ENCODE measurements around the gene C2CD2. TPM values are rescaled to one million over a fixed set of nuclear protein-coding genes. Genes with fewer than 3 reads are reported as not detected.

The C2CD2 gene
- total RNA-seq, 1 donor from 2014 or later: 15.3 TPM

DNA sequence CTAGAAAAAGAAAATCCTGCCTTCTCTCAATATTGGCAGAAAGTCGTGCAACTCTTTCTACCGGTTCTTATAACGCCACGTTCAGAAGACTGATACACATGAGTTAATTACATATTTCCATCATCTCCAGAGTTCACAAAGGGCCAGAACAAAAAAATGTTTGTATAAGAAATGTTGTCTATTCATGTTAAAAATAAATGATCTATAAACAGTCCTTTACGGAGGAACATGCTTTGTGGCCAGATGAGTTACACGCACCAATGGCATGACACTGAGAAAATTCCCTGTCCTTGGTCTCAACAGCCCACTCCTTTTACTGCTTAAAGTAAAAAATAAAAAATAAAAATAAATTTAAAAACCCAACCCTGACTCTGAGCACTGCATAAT is 29.5 kb downstream of the C2CD2 start:
- Histone ChIP-seq H3F3A (ENCODE audit: low read depth) (peaks cover 3% of the 10 kb centered on the region), H3K27me3 (no peaks in the 10 kb centered on the region), H3K9me3 (ENCODE audit: low read depth) (no peaks in the 10 kb centered on the region), H3K9ac (no peak overlapping the region), H3K4me3 (no peak overlapping the region), H3K4me1 (peaks cover 9% of the 10 kb centered on the region), H3K27ac (no peak overlapping the region), H3K79me2 (ENCODE audit: low read depth) (no peaks in the 10 kb centered on the region), H3K36me3 (no peaks in the 10 kb centered on the region), H2AFZ (replicated peaks) (no peak overlapping the region), H3K4me2 (no peak overlapping the region), H4K20me1 (ENCODE audit: low read depth) (no peaks in the 10 kb centered on the region)
- H3K27ac Mint-ChIP-seq: no peak overlapping the region
- H3K27me3 Mint-ChIP-seq (ENCODE audit: insufficient read depth, low read depth): peaks cover 9% of the 10 kb centered on the region
- no peak for DNase-seq (ENCODE audit: low spot score)
- no peaks in the 10 kb centered on the region for H3K36me3 Mint-ChIP-seq
- no peak overlapping the region for H3K4me3 Mint-ChIP-seq
- TF ChIP-seq EZH2 (IDR thresholded peaks at IDR 0.05) (no peak), EZH2phosphoT487 (IDR thresholded peaks at IDR 0.05) (no peak)
- TF ChIP-seq, protein P1, sequence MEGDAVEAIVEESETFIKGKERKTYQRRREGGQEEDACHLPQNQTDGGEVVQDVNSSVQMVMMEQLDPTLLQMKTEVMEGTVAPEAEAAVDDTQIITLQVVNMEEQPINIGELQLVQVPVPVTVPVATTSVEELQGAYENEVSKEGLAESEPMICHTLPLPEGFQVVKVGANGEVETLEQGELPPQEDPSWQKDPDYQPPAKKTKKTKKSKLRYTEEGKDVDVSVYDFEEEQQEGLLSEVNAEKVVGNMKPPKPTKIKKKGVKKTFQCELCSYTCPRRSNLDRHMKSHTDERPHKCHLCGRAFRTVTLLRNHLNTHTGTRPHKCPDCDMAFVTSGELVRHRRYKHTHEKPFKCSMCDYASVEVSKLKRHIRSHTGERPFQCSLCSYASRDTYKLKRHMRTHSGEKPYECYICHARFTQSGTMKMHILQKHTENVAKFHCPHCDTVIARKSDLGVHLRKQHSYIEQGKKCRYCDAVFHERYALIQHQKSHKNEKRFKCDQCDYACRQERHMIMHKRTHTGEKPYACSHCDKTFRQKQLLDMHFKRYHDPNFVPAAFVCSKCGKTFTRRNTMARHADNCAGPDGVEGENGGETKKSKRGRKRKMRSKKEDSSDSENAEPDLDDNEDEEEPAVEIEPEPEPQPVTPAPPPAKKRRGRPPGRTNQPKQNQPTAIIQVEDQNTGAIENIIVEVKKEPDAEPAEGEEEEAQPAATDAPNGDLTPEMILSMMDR (IDR thresholded peaks at IDR 0.05): no peak
- no peaks in the 10 kb centered on the region for H3K9me3 Mint-ChIP-seq
- H3K4me1 Mint-ChIP-seq: peaks cover 29% of the 10 kb centered on the region

DNA sequence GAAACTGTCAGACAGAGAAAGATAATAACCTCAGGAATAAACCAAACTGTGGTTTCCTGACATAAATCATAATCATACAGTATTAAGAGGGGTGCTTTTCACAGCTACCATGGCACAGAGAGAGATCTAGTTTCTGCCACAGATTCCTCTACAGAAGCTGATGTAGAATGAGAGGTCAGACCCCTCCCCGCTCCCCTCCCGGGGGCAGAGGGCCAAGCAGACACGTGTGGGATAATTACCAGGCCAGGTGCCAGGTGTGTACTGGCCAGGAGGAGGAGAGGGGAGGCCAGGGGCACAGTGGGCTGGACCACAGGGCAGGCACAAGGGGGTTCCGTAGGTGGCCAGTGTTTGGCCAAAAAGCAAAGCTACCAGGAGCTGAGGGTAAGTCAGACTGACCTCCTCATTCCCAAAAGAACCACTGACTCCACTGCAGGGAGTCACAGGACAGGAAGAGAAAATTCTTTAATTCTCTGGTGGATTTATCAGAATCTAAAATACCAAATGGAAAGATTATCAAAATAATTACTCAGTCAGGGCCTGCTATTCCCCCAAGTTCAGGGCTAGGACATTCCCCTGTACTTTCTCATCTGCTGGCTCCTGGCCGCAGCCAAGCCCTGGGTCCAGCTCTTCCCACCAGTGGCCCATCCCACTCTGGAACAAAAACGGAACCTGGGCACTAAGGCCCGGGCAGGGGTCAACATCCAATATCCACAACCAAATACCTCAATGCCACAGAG is 30.0 kb downstream of the C2CD2 start:
- H3K27ac Mint-ChIP-seq: no peak overlapping the region
- H2AFZ ChIP-seq (replicated peaks): no peak overlapping the region

GRCh38 chr21:41923186-41923585 is 30.6 kb downstream of the C2CD2 start:
- H3K9me3 Mint-ChIP-seq: no peaks in the 10 kb centered on the region
- Histone ChIP-seq H3K27me3 (no peaks in the 10 kb centered on the region), H3K4me1 (peaks cover 9% of the 10 kb centered on the region), H4K20me1 (ENCODE audit: low read depth) (no peaks in the 10 kb centered on the region), H3K9ac (no peak overlapping the region), H2AFZ (replicated peaks) (no peak overlapping the region), H3K9me3 (ENCODE audit: low read depth) (no peaks in the 10 kb centered on the region), H3K36me3 (no peaks in the 10 kb centered on the region), H3K4me3 (no peak overlapping the region), H3K79me2 (ENCODE audit: low read depth) (no peaks in the 10 kb centered on the region), H3K4me2 (no peak overlapping the region), H3K27ac (no peak overlapping the region), H3F3A (ENCODE audit: low read depth) (peaks cover 3% of the 10 kb centered on the region)
- H3K4me1 Mint-ChIP-seq: peaks cover 29% of the 10 kb centered on the region
- no peak overlapping the region for H3K4me3 Mint-ChIP-seq
- TF ChIP-seq, protein P1 (IDR thresholded peaks at IDR 0.05): no peak
- no peak for TF ChIP-seq EZH2 (IDR thresholded peaks at IDR 0.05)
- no peak for TF ChIP-seq EZH2phosphoT487 (IDR thresholded peaks at IDR 0.05)
- DNase-seq (ENCODE audit: low spot score): no peak
- H3K36me3 Mint-ChIP-seq: peaks cover 4% of the 10 kb centered on the region
- H3K27me3 Mint-ChIP-seq (ENCODE audit: insufficient read depth, low read depth): peaks cover 8% of the 10 kb centered on the region
- H3K27ac Mint-ChIP-seq: no peak overlapping the region

More for the DNA sequence above, 30.0 kb downstream of the C2CD2 start:
- no peaks in the 10 kb centered on the region for H3K36me3 ChIP-seq
- no peaks in the 10 kb centered on the region for H3K27me3 ChIP-seq
- H3K27ac ChIP-seq: no peak overlapping the region
- no peak for DNase-seq (ENCODE audit: low spot score)
- H3K79me2 ChIP-seq (ENCODE audit: low read depth): no peaks in the 10 kb centered on the region
- Mint-ChIP-seq H3K9me3 (no peaks in the 10 kb centered on the region), H3K4me3 (no peak overlapping the region), H3K4me1 (peaks cover 29% of the 10 kb centered on the region), H3K27me3 (ENCODE audit: insufficient read depth, low read depth) (peaks cover 11% of the 10 kb centered on the region), H3K36me3 (peaks cover 4% of the 10 kb centered on the region)
- peaks cover 3% of the 10 kb centered on the region for H3F3A ChIP-seq (ENCODE audit: low read depth)
- no peak overlapping the region for H3K4me2 ChIP-seq
- no peaks in the 10 kb centered on the region for H3K9me3 ChIP-seq (ENCODE audit: low read depth)
- no peak overlapping the region for H3K4me3 ChIP-seq
- no peak for TF ChIP-seq EZH2phosphoT487 (IDR thresholded peaks at IDR 0.05)
- H3K4me1 ChIP-seq: peaks cover 9% of the 10 kb centered on the region
- no peaks in the 10 kb centered on the region for H4K20me1 ChIP-seq (ENCODE audit: low read depth)
- no peak overlapping the region for H3K9ac ChIP-seq

DNA sequence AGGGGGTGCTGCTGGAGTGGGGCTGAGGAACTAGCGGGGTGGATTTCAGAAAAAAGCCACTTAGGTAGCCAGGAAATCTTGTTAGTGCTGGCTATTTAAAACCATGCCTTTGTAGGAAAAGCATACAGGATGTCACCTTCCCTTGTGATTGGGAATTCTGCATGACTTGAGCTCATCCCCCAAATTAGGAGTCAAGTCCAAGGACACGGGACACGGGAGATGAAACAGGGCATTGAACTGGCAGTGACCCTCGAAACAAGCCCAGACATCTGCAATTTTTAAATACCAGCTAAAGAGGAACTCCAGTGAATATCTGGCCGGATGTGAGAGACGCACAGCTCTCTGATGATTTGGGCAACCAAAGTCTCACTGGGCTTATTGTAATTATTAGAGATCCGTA is 32.8 kb downstream of the C2CD2 start:
- Mint-ChIP-seq H3K27me3 (ENCODE audit: insufficient read depth, low read depth) (peaks cover 11% of the 10 kb centered on the region), H3K27ac (no peak overlapping the region), H3K4me1 (peaks cover 20% of the 10 kb centered on the region), H3K4me3 (no peak overlapping the region), H3K9me3 (no peaks in the 10 kb centered on the region), H3K36me3 (peaks cover 6% of the 10 kb centered on the region)
- H3K27me3 ChIP-seq: no peaks in the 10 kb centered on the region
- no peak overlapping the region for H3K27ac ChIP-seq
- H4K20me1 ChIP-seq (ENCODE audit: low read depth): no peaks in the 10 kb centered on the region
- TF ChIP-seq EZH2 (IDR thresholded peaks at IDR 0.05) (no peak), EZH2phosphoT487 (IDR thresholded peaks at IDR 0.05) (no peak)
- TF ChIP-seq, protein P1 (IDR thresholded peaks at IDR 0.05): no peak
- H3F3A ChIP-seq (ENCODE audit: low read depth): no peaks in the 10 kb centered on the region
- H3K4me1 ChIP-seq: peaks cover under 1% of the 10 kb centered on the region
- H3K4me2 ChIP-seq: no peak overlapping the region
- no peaks in the 10 kb centered on the region for H3K9me3 ChIP-seq (ENCODE audit: low read depth)
- no peak overlapping the region for H2AFZ ChIP-seq (replicated peaks)
- H3K79me2 ChIP-seq (ENCODE audit: low read depth): no peaks in the 10 kb centered on the region
- no peak overlapping the region for H3K9ac ChIP-seq
- no peak overlapping the region for H3K4me3 ChIP-seq
- H3K36me3 ChIP-seq: no peaks in the 10 kb centered on the region
- no peak for DNase-seq (ENCODE audit: low spot score)

Data from neural progenitor cell (in vitro differentiated cells).